NCI-H1930 (cell line): Measurements from ENCODE around the gene ADAMTS20.

Experiments
- DNase-seq, 2 experiments: peaks; one replicate each; lab custom pipeline; 2025; lab: John Stamatoyannopoulos, UW

The ADAMTS20 gene

DNA sequence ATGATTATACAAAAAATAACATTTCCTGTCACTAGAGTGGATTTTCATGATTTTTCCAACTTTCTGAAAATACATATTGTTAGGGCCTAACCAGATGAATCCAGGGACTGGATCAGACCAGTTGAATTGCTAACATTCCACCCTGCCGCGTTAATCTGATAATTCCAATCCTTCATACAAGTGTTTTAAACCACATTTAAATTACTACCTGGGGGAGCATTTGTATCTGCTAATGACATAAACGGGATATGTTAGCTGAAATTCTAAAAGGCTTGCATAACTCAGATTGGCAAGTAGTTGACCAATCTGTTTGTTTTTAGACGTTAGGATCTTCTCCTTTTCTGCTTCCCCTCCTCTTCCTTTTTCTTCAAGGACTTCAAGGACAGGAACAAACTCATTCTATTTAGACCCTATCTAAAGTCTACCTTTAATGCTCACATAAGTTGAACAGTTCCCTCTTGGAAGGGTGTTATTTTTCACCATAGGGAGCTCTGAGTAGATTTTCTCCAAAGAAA, 239.0 kb downstream of the ADAMTS20 start:
- no peak for DNase-seq

DNA sequence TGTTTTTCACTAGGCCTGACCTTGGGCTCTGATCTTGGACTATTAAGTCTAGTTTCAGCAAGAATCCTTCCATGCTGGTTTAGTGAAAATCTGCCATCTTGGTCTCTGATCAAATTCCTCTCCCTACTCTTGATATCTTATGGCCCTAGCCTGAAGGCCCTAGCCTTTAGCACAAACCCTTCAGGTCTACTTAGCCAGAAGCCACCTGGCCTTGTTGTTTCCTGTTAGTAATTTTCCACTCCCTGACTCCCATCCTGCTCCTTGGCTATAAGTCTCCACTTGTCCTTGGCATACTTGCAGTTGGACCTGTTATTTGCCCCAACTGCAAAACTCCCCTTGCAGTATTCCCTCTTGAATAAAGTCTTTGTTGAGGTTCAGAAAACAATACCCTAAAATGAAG, 241.4 kb downstream of the ADAMTS20 start:
- DNase-seq = no peak

DNA sequence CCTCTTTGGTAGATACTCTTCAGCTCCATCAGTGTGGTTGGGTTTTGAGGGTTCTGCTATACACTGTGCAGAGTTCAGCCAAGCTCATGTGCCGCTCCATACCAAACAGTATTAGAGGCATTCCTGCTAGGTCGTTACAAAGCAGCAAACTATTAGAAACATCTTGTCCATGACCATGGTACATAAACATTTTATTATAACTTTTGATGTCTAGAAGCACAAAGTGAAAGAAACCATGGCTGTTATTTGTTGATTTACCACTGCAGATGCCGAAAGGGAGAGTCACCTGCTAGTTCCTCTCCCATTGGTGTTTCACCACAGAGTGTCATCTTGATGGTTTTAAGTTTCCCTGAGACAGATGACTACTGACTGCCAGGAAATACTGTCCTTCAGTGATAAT, 242.0 kb downstream of the ADAMTS20 start:
- DNase-seq = no peak

DNA sequence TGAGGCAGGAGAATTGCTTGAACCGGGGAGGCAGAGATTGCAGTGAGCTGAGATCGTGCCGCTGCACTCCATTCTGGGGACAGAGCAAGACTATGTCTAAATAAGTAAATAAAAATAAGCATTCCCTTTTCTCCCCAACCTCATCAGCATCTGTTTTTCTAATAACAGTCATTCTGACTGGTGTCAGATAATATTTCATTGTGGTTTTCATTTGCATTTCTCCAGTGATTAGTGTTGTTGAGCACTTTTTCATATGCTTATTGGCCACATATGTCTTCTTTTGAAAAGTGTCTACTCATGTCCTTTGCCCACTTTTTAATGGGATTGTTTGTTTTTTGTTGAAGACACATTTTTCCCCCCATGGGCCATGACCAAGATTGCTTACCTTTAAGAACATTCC, 243.2 kb downstream of the ADAMTS20 start:
- DNase-seq = no peak

DNA sequence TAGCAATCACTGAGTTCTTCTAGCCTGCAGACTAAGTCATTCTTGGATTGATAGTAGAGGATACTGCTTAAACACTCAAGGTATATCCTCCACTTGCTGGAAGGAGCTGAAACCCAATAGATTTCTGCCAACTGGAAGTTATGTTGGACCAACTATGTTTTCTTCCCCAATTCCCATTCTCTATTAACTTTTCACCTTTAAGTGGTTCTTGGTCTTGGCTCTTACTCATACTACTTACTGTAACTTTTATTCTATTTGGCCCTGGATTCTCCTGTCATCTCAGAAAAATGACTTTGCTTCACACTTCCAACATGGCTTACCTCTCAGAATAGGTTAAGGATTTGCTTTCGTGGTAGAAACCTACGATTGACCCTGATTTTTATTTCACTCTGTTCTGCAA, 244.9 kb downstream of the ADAMTS20 start:
- DNase-seq = no peak

DNA sequence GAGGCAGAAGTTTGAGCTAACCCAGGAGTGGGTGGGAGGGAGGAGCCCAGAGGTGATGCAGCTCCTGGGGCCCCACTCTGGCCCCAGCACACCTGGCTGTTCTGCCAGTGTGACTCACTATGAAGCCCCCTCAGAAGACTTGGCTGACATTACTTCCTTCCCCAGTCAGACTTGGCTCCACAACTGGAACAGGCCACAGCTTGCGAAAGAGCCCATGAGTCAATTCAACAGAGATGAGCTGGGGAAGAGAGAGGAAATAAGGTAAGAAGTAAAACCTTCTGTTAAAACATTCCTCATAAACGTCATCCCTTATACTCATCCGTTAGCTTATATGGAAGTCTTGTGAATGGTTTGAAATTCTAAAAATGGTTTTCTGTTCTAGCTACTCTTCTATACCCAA, 245.9 kb downstream of the ADAMTS20 start:
- DNase-seq = no peak

DNA sequence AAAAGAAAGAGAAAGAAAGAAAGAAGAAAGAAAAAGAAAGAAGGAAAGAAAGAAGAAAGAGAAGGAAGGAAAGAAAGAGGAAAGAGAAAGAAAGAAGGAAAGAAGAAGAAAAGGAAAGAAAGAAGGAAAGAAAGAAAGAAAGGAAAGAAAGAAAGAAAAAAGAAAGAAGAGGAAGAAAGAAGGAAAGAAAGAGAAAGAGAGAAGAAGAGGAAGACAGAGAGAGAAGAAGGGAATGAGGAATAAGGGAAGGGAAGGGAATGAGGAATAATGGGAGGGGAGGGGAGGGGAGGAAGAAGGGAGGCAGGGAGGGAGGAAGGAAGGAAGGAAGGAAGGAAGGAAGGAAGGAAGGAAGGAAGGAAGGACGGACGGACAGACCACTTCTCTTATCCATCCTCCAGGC, 246.9 kb downstream of the ADAMTS20 start:
- no peak for DNase-seq
